DMS79 treated with DMSO at 0.1 percent for 48 hours (cell line): Measurements from ENCODE around the gene SLC22A4.

Experiments
- DNase-seq: peaks from one replicate; lab custom pipeline; 2025; lab: John Stamatoyannopoulos, UW

SLC22A4 gene

DNA sequence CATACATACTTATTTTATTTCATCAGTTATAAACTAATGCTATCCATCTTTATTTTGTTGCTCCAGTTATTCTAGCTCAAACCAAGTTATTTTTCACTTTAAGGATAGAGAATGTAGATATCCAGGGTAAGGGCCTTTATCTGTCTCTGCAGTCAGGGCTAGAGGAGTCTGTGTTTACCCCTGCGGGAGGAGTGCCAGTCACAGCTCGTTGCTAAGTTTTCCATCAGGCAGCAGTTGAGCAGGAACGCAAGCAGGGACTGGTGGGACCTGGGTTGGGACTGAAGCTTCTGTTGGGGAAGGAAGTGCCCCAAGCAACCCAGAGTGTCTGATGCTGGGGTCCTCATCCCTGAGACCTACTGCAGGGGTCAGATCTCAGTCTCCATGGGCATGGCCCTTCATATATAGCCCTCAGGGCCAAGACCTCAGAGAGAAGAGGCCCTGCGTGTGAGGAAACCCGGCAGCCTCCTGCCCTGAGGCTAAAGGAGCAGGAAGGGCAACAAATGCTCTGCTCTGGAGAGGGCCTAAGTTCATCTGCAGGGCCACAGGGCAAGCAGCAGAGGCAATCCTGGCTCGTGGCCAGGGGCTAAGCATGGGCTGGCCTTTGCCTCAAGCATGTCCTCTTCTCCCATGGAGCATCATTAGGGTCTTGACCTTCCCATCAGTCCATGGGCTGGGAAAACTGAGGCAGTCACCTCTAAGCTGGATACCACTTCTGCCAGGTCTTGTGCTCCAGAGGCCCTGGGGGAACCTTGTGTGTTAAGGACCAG lies 6.6 kb downstream of the SLC22A4 start:
- DNase-seq = no peak

DNA sequence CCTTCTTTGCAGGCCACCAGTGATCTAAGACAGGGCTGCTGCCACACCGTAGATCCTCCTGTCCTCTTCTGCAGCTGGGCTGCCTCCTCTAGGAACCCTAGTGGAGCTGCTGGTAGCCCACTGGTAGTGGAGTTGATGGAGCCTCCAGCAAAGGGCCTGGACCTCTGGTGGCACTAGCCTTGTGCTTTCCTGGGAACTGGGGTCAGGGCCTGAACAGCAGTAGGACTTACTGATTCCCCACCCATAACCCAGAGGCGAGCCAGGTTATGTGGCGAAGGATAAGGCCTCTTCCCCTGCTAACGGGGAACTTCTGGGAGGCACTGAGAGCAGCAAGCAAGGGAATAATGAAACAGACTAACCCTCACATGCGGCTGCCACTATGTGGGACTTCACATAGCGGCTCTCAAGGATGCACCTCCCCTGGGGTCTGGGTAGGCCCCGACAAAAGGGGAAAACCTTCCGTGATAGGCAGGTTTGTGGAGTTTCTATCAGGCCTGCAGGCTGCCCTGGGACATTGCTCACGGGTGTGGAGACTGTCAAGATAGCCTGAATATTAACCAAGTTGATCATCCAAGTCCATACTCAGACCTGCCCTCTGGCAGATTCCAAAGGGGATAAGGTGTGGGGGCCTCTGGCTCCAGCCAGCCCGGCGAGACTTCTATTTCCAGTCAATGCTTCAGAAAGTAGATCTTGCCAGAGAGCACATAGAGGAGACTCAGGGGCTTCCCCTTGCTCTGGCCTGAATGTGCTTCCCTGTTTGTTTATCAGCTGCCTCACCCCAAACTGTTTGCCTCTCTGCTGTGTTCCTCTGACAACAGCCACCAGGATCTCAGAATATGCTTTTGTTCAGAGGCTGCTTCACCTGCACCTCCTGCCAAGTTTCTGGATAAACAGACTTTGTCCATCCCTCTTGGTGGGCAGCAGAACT lies 7.4 kb downstream of the SLC22A4 start:
- no peak for DNase-seq

DNA sequence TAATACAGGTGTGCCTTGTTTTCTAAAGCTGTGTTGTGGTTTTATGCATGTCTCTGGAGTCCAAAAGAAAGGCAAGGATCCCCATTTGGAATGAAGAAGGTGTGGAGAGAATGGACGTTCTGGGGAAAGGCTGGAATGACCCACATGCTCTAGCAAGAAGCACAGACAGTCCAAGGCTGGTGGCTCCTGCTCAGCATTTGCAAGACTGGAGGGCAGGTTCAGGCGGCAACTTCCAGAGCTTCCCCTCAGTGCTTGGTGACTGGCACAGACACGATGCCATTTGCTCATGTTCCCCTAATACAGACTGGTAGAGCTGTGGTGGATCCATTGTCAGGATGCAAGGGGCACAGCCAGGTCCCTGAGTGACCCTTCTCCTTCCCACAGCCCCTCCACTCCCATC lies 8.2 kb downstream of the SLC22A4 start:
- DNase-seq = no peak

DNA sequence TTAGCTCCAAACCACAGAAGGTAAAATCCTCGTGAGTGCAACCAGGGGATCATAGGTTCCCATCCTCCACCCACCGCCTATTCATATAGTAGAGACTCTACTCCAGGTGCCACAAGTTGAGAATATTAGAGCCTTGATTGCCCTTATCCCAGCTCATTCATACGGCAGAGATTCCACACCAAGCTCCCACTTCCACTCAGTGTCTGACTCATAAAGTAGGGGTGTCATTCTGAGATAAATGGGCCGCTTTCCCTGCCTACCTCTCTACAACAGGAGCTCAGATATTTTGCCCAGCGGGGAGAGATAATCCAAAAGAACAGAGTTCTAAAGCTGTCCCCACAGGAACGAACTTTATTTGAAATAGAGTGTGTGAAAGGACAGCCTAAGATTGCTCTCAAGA lies 9.4 kb downstream of the SLC22A4 start:
- DNase-seq = no peak

DNA sequence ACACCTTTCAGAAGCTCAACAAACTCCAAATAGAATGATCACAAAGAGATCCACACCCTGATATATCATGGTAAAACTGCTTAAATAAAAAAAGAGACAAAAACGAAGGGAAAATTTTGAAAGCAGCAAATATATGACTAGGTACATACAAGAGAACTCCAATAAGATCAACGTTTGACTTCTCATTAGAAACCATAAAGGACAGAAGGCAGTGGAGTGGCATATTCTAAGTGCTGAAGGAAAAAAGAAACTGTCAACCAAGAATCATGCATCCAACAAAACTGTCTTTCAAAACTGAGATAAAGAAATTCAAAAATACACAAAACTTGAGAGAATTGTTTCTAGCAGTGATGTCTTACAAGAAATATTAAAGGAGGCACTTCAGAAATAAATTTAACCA lies 11.2 kb downstream of the SLC22A4 start:
- DNase-seq = no peak

DNA sequence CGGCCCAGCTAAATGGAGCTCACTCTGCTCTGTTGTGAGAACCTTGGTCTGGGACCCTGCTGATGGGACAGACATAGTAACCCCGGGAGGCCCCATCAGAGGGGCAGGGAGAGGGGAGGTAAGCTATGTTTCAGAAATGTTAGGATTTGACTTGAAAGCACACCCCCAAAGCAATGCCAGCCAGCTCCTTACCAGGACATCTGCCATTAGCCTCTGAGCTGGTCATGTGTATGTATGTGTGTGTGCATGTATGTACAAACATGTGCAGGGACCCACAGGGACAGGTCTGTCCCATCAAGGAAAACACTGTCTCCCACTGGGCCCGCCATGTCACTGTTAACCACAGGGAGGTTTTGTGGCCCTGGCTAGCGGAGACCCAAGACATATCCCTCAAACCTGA lies 14.5 kb downstream of the SLC22A4 start:
- DNase-seq = no peak

DNA sequence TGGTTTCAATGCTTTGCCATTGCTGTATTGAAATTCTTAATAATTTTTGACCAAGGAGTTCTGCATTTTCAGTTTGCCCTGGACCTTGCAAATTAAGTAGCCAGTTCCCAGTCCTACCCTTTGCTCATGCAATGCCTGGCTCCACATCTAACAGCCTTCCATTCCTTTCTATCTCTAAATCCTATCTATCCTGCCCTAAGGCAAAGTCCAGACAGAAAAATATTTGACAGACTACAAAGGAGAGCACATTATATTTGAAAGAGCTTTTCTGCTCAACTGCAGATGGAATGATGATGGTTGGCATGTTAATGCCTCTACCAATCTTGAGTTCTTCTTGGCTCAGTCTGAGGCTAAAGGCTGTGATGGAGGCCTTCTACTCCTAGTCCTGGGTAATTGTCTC lies 15.5 kb downstream of the SLC22A4 start:
- no peak for DNase-seq

DNA sequence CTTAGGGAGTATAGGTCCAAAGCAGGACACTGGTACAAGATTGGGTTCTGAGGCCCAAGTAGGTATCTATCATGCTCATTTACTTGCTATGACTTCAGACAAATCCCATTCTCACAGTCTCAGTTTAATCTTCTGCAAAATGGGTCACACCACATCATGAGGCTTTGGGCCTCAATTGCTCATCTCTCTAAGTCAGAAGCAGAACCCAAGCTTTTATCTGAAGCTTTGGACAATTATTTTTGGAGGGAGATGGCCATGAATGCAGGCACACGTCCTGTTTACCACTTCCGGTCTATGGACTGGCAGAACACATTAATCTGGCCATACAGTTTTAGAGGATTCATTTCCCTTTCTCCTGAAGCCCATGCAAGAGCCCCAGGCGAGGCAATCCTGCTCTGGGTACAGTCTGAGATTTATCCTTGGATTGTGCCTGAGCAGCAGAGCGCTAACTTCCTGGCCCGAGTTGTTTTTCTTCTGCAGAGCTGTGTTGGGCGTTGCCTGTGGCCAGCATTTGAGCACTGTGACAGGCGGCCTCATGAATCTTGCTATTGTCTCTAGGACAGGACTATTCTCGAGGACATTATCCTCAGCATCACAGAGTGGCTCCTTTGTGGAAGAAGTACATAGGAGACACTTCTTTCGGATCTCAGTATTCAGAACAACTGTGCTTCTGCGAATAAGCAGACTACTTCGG lies 16.1 kb downstream of the SLC22A4 start:
- DNase-seq = no peak

DNA sequence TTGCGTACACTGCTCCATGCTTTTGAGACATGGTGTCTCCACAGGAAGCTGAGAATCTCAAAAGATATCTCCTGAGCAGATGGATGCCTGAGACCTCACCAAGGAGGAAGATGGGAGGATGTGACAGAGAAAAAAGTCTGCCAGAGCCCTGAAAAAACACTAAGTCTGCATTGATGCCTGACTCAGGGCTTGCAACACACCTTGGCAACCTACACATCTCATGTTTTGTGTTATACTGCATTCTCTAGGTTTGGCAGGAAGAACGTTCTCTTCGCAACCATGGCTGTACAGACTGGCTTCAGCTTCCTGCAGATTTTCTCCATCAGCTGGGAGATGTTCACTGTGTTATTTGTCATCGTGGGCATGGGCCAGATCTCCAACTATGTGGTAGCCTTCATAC lies 19.2 kb downstream of the SLC22A4 start:
- DNase-seq = no peak

DNA sequence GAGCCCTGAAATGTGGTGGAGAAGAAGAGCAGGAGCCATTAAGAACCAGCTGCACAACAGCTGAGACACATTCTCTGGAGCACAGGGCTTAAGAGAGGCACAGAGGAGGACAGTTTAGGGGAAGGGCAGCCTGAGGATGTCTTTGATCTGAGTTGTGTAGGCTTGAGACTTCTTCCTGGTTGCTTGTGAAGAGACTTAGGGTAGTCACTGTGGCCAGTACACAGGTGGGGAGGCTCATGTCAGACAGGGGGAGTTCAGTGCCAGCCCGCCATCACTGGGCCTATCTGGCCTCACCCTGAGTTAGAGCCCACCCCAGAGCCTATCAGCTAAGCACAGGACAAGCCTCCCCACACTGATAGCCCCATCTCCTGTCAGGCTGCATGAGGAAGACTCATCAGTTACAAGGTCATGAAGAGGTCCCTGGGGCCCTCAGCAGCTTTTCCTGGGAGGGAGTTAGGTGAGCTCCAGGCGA lies 19.8 kb downstream of the SLC22A4 start:
- DNase-seq = no peak

DNA sequence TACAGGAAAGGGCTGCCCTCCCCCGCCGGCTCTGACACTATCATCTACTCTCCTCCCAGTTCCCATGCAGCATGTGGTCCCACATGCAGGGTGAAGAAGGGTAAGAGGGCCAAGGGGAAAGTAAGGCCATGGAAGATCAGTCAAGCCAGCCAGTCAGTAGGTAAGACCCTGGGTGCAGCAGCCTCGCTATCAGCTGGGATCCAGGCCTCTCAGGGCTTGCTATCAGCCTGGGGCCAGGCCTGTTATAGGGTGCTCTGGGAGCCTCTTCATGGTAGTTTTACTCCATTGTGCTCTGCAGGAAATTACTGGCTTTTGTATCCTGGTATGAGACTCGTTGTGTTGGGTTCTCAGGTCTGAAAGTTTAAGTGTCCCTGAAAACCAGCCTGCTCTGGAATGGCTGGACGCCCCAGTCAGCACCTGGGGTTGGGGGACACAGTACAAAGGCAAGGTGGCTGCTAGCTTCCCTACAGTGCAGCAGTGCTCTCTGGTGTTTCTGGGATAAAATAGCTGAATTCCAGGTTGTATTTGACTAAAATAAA lies 21.4 kb downstream of the SLC22A4 start:
- no peak for DNase-seq

DNA sequence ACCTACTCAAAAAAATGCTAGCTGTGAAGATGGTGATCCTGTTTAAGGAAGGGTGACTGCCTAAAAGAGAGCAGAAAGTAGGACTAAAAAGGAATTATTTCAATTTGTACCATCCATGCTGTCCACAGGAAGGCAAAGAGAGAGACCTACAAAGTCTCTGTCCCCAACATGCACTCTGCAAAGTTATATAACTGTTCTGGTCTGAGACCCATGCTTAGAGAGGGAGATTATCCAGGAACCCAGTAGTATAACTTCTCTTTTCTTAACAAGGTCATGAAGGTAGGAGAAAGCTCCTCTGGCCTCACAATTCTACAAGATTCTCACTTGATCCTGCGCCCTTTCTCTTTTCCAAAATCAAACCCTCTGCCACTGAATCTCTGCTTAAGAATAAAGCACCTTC lies 25.8 kb downstream of the SLC22A4 start:
- no peak for DNase-seq

DNA sequence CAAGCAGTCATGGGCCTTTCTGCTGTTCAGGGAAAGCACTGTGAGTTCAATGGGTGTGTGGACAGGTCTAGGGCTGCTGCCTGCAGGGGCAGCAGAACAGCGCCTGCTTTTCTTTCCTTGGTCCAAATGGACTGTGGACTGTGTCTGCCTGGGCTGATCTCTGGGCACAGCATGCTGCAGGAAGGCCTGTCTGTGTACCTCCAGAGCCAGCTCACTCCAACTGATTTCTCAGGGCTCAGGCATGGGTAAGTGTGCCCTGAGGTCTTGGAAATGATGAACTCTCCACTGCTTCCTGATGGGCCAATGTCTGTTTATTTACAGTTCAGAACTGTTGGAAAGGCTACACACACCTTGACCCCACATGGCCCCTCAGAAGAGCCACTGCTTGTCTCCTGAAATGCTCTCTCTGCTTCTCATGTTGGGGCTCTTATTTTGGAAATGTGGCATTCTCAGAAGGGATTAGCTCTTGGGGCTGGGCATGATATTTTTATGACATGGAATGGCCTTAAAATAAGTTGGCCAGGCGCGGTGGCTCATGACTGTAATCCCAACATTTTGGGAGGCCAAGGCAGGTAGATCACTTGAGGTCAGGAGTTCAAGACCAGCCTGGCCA lies 27.0 kb downstream of the SLC22A4 start:
- no peak for DNase-seq

DNA sequence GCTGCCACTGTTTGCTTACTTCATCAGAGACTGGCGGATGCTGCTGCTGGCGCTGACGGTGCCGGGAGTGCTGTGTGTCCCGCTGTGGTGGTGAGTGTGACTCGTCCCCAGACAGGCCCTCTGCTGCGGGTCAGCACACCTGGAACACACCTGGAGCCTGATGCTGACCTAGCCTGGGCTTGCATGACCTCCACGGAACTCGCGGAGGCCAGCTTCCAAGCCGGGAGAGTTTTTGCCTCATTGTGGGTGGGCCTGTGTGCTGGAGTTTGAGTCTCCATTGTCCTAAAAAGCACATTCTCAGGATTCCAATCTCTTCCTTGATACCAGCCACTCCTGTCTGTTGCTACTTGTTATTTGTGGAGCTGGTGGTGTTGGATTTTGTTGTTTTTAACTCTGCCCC lies 28.1 kb downstream of the SLC22A4 start:
- DNase-seq = no peak

DNA sequence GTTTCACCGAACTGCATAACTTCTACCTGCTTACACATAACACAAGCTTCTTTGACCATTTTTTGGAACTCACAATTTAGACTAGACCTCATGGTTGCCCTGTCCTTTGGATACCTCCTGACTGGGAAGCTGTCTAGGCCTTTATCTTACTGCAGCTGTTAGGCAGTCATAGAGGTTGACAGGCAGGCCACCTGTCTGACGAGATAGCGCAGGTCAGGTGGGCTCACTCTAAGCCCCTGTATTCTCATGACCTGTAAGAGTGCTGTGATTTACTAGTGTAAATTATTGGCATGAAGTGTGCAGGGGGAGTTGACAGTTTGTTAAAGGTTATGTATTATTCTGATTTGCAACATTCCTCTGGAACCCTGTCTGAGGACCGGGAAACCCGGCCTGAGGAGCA lies 29.0 kb downstream of the SLC22A4 start:
- DNase-seq = no peak

DNA sequence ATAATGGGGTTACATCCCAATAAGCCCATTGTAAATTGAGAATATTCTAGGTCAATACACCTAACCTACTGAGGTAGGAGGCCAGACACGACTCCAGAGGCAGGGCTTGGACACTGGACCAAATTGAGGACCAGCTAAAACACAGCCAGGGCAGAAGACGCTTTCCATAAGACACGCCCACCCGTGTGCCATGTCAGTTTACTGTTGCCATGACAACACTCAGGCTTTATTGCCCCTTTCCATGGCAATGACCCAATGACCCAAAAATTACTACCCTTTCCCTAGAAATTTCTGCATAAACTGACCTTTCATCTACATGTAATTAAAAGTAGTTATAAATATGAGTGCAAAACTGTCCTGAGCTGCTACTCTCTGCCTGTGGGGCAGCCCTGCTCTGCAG lies 31.5 kb downstream of the SLC22A4 start:
- DNase-seq = no peak

DNA sequence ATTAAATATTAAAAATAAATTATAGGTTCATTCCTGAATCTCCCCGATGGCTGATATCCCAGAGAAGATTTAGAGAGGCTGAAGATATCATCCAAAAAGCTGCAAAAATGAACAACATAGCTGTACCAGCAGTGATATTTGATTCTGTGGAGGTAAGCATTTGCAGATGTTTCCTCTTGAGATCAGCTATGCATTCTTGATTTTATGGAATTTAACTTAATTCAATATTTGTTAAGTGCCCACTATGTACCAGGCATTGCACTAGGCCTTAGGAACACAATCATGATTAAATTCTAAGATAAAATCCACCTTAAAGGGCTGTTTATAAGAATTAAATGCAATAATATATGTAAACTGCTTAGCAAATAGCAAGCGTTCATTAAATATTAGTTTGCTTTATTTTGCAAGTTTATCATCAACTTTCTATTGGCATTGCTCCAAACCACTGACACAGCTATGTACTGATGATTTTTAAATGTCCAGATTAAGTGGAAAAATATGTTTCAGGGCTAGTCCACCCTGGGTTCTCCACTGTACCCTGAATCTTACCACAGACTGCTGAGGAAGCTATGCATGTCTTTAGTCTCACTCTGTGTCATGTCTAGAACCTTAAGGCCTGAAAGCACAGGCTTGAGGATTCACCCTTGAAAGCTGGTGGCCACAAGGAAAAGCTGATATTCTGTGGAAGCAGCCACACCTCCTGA lies 33.2 kb downstream of the SLC22A4 start:
- no peak for DNase-seq

DNA sequence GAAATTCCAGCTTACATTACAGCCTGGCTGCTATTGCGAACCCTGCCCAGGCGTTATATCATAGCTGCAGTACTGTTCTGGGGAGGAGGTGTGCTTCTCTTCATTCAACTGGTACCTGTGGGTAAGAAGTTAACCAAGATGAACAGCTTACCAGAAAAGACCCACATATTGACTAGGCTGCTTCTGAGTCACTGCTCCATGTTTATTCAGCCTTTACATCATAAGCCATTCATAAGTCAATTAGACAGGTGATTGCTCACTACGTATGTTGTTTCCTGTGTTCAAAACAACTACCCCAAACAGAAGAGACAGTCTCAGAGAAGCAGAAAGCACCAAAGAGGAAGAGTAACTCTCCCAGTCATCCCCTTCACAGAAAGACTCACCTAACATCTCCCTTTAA lies 40.6 kb downstream of the SLC22A4 start:
- DNase-seq = no peak

DNA sequence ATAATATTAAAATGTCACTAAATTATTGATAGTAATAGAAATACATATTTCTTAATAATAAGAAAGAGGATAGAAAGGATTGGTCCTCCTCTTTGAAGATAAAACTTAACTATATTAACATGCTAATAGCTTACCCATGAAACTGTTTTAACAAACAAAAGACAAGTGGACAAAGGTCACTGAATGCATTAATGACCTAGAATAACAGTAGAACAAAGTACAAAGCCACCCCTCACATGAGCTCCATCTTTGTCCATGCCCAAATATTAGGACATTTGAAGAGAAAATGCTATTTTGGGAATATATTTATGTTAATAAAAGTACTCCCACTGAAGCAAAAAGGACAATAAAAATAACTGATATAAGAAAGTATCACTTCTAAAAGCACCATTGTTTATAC lies 41.2 kb downstream of the SLC22A4 start:
- DNase-seq = no peak

DNA sequence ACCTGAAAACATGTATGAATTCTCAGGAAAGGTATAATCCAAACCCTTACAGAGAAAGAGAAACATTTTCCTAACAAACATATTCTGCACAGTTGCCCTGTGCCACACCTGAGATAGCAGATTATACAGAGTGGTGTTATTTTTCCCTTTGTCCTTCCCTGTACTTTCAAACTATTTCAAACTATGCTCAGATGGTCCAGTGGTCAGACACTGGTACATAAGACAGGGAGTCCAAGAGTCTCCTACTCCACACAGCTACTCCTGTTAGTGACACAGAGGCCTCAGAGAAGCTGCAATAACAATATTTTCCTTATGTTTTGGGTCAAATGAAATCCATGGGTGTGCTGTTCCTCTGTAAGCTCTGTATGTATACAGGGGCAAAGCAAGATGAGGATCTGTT lies 45.3 kb downstream of the SLC22A4 start:
- DNase-seq = no peak
